HUES6 (cell line): ENCODE measurements around the gene TERT.
A peak's percentile ranks its signal among the peaks of the same experiment; 100 is the strongest.

ENCODE experiments used
- H3K27ac ChIP-seq: 2 replicates; pipeline ENCODE4 v1.7.0; 2013; ENCODE audit warnings: low read depth, mild to moderate bottlenecking, low read length, inconsistent platforms
- H3K27me3 ChIP-seq: 2 replicates; pipeline ENCODE4 v1.6.1; 2013; ENCODE audit warnings: low read length; ENCODE audit not compliant: control insufficient read depth, insufficient read depth
- H3K36me3 ChIP-seq: 2 replicates; pipeline ENCODE4 v1.6.1; 2013; ENCODE audit warnings: low read length; ENCODE audit not compliant: control insufficient read depth, insufficient read depth
- H3K4me1 ChIP-seq: 2 replicates; pipeline ENCODE4 v1.6.1; 2013; ENCODE audit warnings: low read length; ENCODE audit not compliant: control insufficient read depth, insufficient read depth
- H3K4me3 ChIP-seq: 2 replicates; pipeline ENCODE4 v1.5.1; 2013; ENCODE audit warnings: low read depth, low read length
- H3K9ac ChIP-seq: one replicate; pipeline ENCODE4 v1.6.1; 2013; ENCODE audit warnings: mild to moderate bottlenecking, low read length
- H3K9me3 ChIP-seq: 2 replicates; pipeline ENCODE4 v1.6.1; 2013; ENCODE audit warnings: low read depth, low read length; ENCODE audit not compliant: control insufficient read depth, insufficient read depth

TERT gene

GRCh38 chr5:1254196-1254595 lies 40.7 kb downstream of the TERT start:
- no peaks in the 10 kb centered on the region; the same call in 1 of the 2 replicates for H3K36me3 ChIP-seq
- H3K27ac ChIP-seq: no peak overlapping the region
- no peaks in the 10 kb centered on the region for H3K4me1 ChIP-seq
- H3K4me3 ChIP-seq: no peak overlapping the region
- no peak overlapping the region for H3K9ac ChIP-seq
- no peaks in the 10 kb centered on the region; the same call in 1 of the 2 replicates for H3K27me3 ChIP-seq
- H3K9me3 ChIP-seq: no peaks in the 10 kb centered on the region

- Histone ChIP-seq H3K4me1 (no peaks in the 10 kb centered on the region), H3K4me3 (no peak overlapping the region), H3K27ac (peak overlapping the region; percentile 26; the same call in 1 of the 2 replicates), H3K9ac (peak overlapping the region; percentile 11), H3K27me3 (no peaks in the 10 kb centered on the region; the same call in 1 of the 2 replicates), H3K36me3 (no peaks in the 10 kb centered on the region; the same call in 1 of the 2 replicates), H3K9me3 (no peaks in the 10 kb centered on the region)
Observed at GRCh38 chr5:1253456-1254105, 41.3 kb downstream of the TERT start.

GRCh38 chr5:1252681-1253080 lies 42.2 kb downstream of the TERT start:
- H3K9me3 ChIP-seq: no peaks in the 10 kb centered on the region
- no peaks in the 10 kb centered on the region; the same call in 1 of the 2 replicates for H3K36me3 ChIP-seq
- no peak overlapping the region for H3K9ac ChIP-seq
- no peak overlapping the region for H3K4me3 ChIP-seq
- H3K4me1 ChIP-seq: no peaks in the 10 kb centered on the region
- H3K27ac ChIP-seq: no peak overlapping the region
- H3K27me3 ChIP-seq: peaks cover 4% of the 10 kb centered on the region; the same call in 1 of the 2 replicates

- Histone ChIP-seq H3K27me3 (peaks cover 11% of the 10 kb centered on the region; the same call in 1 of the 2 replicates), H3K27ac (no peak overlapping the region), H3K9ac (no peak overlapping the region), H3K4me1 (no peaks in the 10 kb centered on the region), H3K4me3 (no peak overlapping the region), H3K36me3 (no peaks in the 10 kb centered on the region), H3K9me3 (no peaks in the 10 kb centered on the region)
Observed at GRCh38 chr5:1251678-1252580, 42.9 kb downstream of the TERT start.

- H3K27ac ChIP-seq: no peak overlapping the region
- no peak overlapping the region for H3K9ac ChIP-seq
- peaks cover 18% of the 10 kb centered on the region; the same call in 1 of the 2 replicates for H3K27me3 ChIP-seq
- no peak overlapping the region for H3K4me3 ChIP-seq
- no peaks in the 10 kb centered on the region for H3K9me3 ChIP-seq
- no peaks in the 10 kb centered on the region for H3K36me3 ChIP-seq
- H3K4me1 ChIP-seq: no peaks in the 10 kb centered on the region
Observed at GRCh38 chr5:1249366-1250280, 45.2 kb downstream of the TERT start.

GRCh38 chr5:1247811-1248210 lies 47.1 kb downstream of the TERT start:
- peaks cover 18% of the 10 kb centered on the region; the same call in 1 of the 2 replicates for H3K27me3 ChIP-seq
- H3K9me3 ChIP-seq: no peaks in the 10 kb centered on the region
- no peak overlapping the region for H3K4me3 ChIP-seq
- H3K36me3 ChIP-seq: no peaks in the 10 kb centered on the region
- no peak overlapping the region for H3K27ac ChIP-seq
- no peak overlapping the region for H3K9ac ChIP-seq
- H3K4me1 ChIP-seq: 0 out of 2 replicates have a peak, but pooled peaks cover 4% of the 10 kb centered on the region

GRCh38 chr5:1246711-1247431 lies 48.0 kb downstream of the TERT start:
- no peaks in the 10 kb centered on the region for H3K36me3 ChIP-seq
- no peak overlapping the region for H3K9ac ChIP-seq
- H3K4me3 ChIP-seq: no peak overlapping the region
- H3K27me3 ChIP-seq: peaks cover 18% of the 10 kb centered on the region; the same call in 1 of the 2 replicates
- no peak overlapping the region for H3K27ac ChIP-seq
- 0 out of 2 replicates have a peak, but pooled peaks cover 4% of the 10 kb centered on the region for H3K4me1 ChIP-seq
- no peaks in the 10 kb centered on the region for H3K9me3 ChIP-seq

- H3K27ac ChIP-seq: no peak overlapping the region
- no peak overlapping the region for H3K9ac ChIP-seq
- no peaks in the 10 kb centered on the region for H3K9me3 ChIP-seq
- H3K36me3 ChIP-seq: no peaks in the 10 kb centered on the region
- no peak overlapping the region for H3K4me3 ChIP-seq
- H3K4me1 ChIP-seq: 0 out of 2 replicates have a peak, but pooled peaks cover 4% of the 10 kb centered on the region
- H3K27me3 ChIP-seq: peaks cover 18% of the 10 kb centered on the region; the same call in 1 of the 2 replicates
Observed at GRCh38 chr5:1245905-1246576, 48.8 kb downstream of the TERT start.

- no peak overlapping the region for H3K27ac ChIP-seq
- H3K9me3 ChIP-seq: no peaks in the 10 kb centered on the region
- H3K27me3 ChIP-seq: peaks cover 18% of the 10 kb centered on the region; the same call in 1 of the 2 replicates
- no peak overlapping the region for H3K4me3 ChIP-seq
- 0 out of 2 replicates have a peak, but pooled peaks cover 4% of the 10 kb centered on the region for H3K4me1 ChIP-seq
- no peak overlapping the region for H3K9ac ChIP-seq
- no peaks in the 10 kb centered on the region for H3K36me3 ChIP-seq
Observed at GRCh38 chr5:1244976-1245375, 49.9 kb downstream of the TERT start.
